HG03565 (cell line): ENCODE results near the gene CYP17A1.

Experiments used
- ATAC-seq: cut with Tn5 transposase; IDR thresholded peaks from one replicate; pipeline ENCODE4 v1.9.1; 2021; ENCODE audit warnings: mild to moderate bottlenecking, moderate library complexity; ENCODE audit not compliant: unreplicated experiment

Gene CYP17A1

DNA sequence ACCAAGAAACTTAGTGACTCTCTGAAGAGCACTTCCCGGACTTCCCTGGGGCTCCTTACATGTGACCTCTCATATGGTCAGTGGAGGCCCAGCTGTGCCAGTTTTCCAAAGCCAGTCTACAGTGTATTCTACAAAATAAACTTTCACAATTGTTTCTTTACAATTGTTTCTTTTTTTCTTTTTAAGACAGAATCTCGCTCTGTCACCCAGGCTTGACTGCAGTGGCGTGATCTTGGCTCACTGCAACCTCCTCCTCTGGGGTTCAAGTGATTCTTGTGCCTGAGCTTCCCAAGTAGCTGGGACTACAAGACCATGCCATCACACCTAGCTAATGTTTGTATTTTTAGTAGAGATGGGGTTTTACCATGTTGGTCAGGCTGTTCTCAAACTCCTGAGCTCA, 25.9 kb downstream of the CYP17A1 start:
- no peak for ATAC-seq

GRCh38 chr10:102808380-102808779, 28.8 kb downstream of the CYP17A1 start:
- no peak for ATAC-seq

DNA sequence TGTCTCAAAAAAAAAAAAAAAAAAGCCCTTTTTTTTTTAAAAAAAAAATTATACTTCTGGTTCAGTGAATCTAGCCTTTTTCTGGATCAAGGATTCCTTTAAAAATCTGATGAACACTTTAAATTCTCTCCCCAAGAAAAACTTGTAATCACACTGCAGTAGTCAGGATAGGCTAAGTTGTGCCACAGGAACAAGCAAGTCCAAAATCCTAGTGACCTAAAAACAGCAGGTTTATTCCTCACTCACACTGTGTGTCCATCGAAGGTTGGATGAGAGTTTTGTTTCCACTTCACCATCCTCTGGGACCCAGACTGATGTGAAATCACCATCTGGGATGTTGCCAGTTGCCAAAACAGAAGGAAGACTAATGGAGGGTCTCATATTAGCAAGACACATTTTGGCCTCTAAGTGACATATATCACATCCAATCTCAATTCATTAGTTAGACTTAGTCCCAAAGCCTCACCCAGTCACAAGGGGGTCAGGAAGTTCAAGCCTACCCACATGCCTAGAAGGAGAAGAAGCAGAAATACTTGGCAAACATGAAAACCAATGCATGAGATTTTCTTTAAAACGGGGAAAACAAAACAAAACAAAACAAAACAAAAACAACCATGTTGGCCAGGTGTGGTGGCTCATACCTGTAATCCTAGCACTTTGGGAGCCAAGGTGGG, 32.7 kb downstream of the CYP17A1 start:
- no peak for ATAC-seq

DNA sequence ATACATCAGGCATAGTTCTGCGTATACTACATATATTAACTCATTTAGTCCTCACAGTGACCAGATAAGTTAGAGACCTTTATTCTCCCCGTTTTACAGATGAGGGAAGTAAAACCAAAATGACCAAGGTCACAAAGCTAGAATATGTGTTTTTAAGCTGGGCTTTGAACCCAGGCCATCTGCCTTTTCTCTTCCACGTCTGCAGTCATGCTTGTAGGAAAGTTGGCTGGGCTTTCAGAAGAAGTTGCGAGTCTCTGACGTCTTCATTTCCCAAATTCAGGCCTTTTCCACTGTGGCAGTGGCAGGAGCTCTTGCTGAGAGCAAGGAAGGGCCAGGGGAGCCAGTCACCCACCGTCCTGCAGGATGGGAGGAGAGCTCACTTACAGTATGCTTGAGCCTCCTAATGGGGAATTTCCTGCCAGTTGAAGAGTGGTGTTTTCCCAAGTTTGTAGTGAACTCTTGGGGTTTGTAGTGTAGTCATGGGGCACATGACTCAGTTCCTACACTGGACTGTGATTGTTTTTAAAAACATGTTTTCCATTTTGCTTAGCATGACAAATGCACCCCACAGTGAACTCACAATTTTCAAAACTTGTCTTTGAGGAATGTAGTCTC, 34.2 kb downstream of the CYP17A1 start:
- no peak for ATAC-seq

GRCh38 chr10:102801978-102802377, 35.2 kb downstream of the CYP17A1 start:
- ATAC-seq: no peak

- ATAC-seq: no peak
Measured at GRCh38 chr10:102801496-102801895, 35.7 kb downstream of the CYP17A1 start.

- ATAC-seq: no peak
Measured at GRCh38 chr10:102800611-102801335, 36.4 kb downstream of the CYP17A1 start.

DNA sequence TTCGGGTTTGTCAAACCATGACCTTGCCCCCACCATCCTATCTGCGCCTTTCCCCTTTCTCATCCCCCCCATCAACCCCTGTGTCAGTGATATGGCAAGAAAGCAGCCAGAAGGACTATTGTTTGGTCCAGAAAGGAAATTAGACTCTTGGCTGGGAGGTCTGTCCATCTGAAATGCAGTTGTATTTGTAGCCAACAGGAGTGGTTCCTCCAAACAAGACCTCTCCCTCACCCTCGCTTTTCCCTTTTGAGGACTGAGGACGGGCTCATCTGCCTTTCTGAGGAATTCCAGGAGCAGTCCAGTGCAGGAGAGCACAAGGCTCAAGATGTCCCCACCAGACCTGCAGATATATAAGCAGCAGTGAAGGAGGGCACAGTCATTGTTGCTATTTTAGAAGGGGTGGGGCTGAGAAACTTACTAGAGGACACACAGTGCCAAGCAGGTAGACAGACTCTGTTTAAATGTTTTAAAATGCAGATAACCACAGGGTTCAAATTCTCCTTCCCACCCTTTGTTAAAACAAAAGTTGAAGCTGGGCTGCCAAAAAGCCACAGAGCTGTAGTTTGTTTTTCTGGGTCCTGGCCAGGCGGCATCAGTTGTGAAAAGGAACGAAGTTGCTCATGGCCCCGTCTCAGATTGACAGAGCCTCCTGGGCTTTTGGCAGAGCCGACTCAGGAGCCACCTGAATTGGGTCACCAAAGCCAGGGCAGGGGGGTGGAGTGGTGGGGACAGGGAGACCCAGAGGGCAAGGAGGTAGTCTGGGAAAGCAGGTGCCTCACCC, 37.3 kb downstream of the CYP17A1 start:
- no peak for ATAC-seq

- ATAC-seq: peak; percentile 76
Measured at GRCh38 chr10:102796407-102797176, 40.6 kb downstream of the CYP17A1 start.

GRCh38 chr10:102795453-102796406, 41.5 kb downstream of the CYP17A1 start:
- peak; percentile 21 for ATAC-seq

GRCh38 chr10:102791754-102792395, 45.3 kb downstream of the CYP17A1 start:
- ATAC-seq: no peak

GRCh38 chr10:102785818-102786217, 51.4 kb downstream of the CYP17A1 start:
- ATAC-seq: no peak

DNA sequence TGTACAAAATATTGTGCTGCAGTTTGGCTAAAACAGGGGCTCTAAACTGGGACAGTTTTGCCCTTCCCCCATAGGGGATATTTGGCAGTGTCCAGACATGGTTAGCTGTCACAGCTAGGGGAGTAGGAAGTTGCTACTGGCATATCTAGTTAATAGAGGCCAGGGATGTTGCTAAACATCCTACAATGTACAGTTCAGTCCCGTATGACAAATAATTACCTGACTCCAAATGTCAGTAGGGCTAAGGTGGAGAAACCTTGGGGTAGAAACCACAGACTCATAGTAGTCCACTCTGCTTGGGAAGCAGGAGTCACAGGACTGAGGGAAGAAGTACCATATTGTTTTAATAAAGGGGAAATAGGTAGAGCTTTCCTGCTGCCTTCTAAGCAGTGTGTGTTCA, 53.6 kb downstream of the CYP17A1 start:
- no peak for ATAC-seq

- ATAC-seq: no peak
Measured at GRCh38 chr10:102782673-102783551, 54.3 kb downstream of the CYP17A1 start.

- no peak for ATAC-seq
Measured at GRCh38 chr10:102781921-102782557, 55.2 kb downstream of the CYP17A1 start.

DNA sequence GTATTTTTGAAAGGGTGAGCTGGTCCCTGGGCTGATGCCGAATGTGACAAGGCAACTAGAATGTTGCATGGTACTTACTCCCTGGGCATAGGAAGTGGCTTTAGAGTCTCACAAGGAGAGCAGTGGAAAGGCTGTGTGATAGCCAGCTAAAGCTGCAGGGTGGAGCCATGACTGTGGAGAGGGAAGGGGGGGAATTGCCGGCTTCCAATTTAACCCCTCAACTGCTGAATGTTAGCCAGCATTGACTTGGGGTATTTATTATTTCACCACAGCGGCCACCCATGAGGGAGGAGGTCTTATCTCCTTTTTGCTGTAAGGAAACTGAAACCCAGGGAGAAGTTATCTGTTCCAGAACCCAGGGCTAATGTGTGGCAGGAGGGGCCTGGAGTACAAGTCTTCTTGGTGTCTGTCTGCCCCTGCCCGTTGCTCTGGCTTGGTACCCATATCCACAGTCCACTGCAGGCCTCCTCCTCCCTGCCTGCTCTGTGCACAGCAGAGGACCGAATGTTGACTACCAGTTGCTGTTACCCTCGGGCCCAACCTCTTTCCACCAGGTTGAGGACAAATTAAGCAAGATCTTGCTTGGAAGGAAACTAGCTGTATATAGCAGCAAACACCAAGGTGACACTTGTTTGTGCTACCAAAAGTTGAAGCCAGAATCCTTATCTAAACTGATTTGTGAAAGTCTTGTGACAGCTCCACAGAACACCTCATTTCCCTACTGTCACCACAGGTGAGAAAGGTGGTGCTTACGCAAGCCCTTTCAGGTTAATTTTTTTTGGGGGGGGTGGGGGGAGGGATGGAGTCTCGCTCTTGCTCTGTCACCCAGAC, 55.9 kb downstream of the CYP17A1 start:
- ATAC-seq: no peak
